Measurements from ENCODE around the gene NME7.
"Not testable (repeated sequence)": the region's sequence is repeated elsewhere in the genome, so short reads cannot be mapped to it uniquely, and the experiment has no call there.

NME7 gene

DNA sequence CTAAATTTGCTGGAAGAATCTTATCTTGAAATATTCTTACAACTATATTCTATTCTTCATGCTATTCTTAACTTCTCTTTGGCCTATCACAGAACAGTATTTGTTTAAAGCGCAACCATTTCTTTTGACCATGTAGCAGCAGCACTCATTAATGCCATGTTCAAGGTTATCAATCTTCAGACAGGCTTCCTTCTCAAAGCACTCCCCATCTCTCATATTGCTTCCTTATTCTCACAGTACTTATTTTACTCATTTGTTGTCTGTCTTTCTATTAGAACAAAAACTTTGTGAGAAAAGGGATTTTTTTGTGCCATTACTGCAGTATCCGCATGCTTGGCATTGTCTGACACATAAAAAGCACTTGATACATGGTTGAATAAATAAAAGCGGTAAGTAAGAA lies 171.4 kb downstream of the NME7 start:
- ChIA-PET POLR2A (no interaction called here), CTCF (interaction anchor here (1.1 to 1.5 kb wide), 4 partner anchors 13 to 151 kb away, joined by 3 to 4 read pairs (median 3); no protein-coding TSS in a partner anchor)
- peaks cover 0 to 21% (median 2%) of the 10 kb centered on the region in 4 experiments for H3K4me1 ChIP-seq (ENCODE audit: control extremely low read depth in 1 of 4, control insufficient read depth in 4 of 4, insufficient read depth in 4 of 4, low read length in 3 of 4)
- 13% methylated on average over 1 of the region's 3 CpGs for WGBS (ENCODE audit: insufficient coverage)
- no peak overlapping the region for H3K4me3 ChIP-seq (ENCODE audit: control insufficient read depth in 1 of 7, extremely low read depth in 1 of 7, insufficient read depth in 4 of 7, low read depth in 2 of 7, low read length in 6 of 7)
- no peaks in the 10 kb centered on the region for H3K36me3 ChIP-seq (ENCODE audit: control insufficient read depth in 4 of 4, insufficient read depth in 4 of 4, low read length in 3 of 4)
- no peaks in the 10 kb centered on the region for H3K27me3 ChIP-seq (replicated peaks in 2 of 5; ENCODE audit: control insufficient read depth in 4 of 5, insufficient read depth in 5 of 5, low read length in 4 of 5)
- H3K27ac ChIP-seq (ENCODE audit: insufficient read depth in 1 of 2, low read depth in 1 of 2, low read length in 2 of 2, poor library complexity in 1 of 2, severe bottlenecking in 2 of 2) = no peak overlapping the region
- H3K9me3 ChIP-seq (ENCODE audit: control extremely low read depth in 1 of 5, control insufficient read depth in 4 of 5, insufficient read depth in 2 of 5, low read depth in 1 of 5, low read length in 4 of 5) = peaks cover 0 to 8% (median 0%) of the 10 kb centered on the region in 5 experiments
- peak in 2 of 3 donors; percentile 34 to 74 for DNase-seq

DNA sequence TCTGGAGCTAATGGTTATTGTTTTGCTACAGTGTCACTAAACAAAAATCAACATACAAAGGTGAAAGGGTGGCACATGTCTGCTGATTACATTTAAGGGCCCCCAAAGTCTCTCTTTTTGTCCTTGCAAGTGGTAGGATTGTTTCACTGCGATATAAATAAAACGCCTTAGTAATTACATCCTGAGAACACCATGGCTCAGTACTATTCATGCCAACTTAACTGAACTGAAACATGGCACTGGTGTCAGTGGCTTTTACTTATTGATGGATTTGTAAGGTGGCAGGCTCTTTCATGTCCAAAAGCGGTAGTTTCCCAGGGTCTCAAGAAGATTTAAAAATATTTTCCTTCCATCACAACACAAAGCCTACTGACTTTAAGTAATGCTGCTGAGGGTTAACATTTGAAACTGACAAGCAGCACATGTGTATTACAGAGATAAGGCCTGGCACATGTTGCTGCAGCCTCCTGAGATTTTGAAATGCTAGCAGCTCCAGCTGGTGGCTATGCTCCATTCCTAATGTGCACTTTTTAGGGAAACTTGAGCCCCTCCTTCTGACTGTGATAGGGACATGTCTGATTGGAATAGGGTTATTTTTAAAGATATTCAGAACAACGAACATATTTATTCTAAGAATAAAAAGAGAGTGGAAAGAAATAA lies 174.3 kb downstream of the NME7 start:
- CTCF ChIA-PET = interaction anchor here (1.1 to 1.9 kb wide), 2 partner anchors 590 to 754 kb away, joined by 3 to 4 read pairs; no protein-coding TSS in a partner anchor
- Histone ChIP-seq H3K27ac (ENCODE audit: insufficient read depth in 1 of 2, low read depth in 1 of 2, low read length in 2 of 2, poor library complexity in 1 of 2, severe bottlenecking in 2 of 2) (peak overlapping the region; percentile 23 to 67), H3K36me3 (ENCODE audit: control insufficient read depth in 4 of 4, insufficient read depth in 4 of 4, low read length in 3 of 4) (no peaks in the 10 kb centered on the region), H3K4me3 (ENCODE audit: control insufficient read depth in 1 of 7, extremely low read depth in 1 of 7, insufficient read depth in 4 of 7, low read depth in 2 of 7, low read length in 6 of 7) (no peak overlapping the region), H3K27me3 (replicated peaks in 2 of 5; ENCODE audit: control insufficient read depth in 4 of 5, insufficient read depth in 5 of 5, low read length in 4 of 5) (no peaks in the 10 kb centered on the region), H3K9me3 (ENCODE audit: control extremely low read depth in 1 of 5, control insufficient read depth in 4 of 5, insufficient read depth in 2 of 5, low read depth in 1 of 5, low read length in 4 of 5) (peaks cover 0 to 8% (median 0%) of the 10 kb centered on the region in 5 experiments), H3K4me1 (ENCODE audit: control extremely low read depth in 1 of 4, control insufficient read depth in 4 of 4, insufficient read depth in 4 of 4, low read length in 3 of 4) (peaks cover 0 to 21% (median 2%) of the 10 kb centered on the region in 4 experiments)
- DNase-seq = peak; percentile 69 to 96 (median 87)
- WGBS (ENCODE audit: insufficient coverage) = no CpG with 5 or more reads among the region's 4 CpGs
- POLR2A ChIA-PET = no interaction called here

DNA sequence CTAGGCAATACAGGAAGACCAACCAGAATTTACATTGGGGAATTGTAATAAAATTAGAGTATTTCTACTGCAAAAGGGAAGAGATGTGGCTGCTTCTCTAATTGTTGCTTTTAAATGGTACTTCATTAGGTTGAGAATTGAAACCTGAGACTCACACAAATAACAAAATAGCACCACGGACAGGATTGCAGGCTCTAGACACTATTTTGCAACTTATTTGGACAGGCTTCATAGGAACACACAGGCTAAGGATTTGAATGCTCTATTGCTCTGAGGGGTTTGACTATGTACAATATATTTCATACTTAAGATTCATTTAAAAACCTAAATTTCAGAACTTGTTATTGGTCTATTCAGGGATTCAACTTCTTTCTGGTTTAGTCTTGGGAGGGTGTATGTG lies 181.5 kb downstream of the NME7 start:
- no peak for DNase-seq
- Histone ChIP-seq H3K27me3 (replicated peaks in 2 of 5; ENCODE audit: control insufficient read depth in 4 of 5, insufficient read depth in 5 of 5, low read length in 4 of 5) (no peaks in the 10 kb centered on the region), H3K4me3 (ENCODE audit: control insufficient read depth in 1 of 7, extremely low read depth in 1 of 7, insufficient read depth in 4 of 7, low read depth in 2 of 7, low read length in 6 of 7) (no peak overlapping the region), H3K36me3 (ENCODE audit: control insufficient read depth in 4 of 4, insufficient read depth in 4 of 4, low read length in 3 of 4) (no peaks in the 10 kb centered on the region), H3K9me3 (ENCODE audit: control extremely low read depth in 1 of 5, control insufficient read depth in 4 of 5, insufficient read depth in 2 of 5, low read depth in 1 of 5, low read length in 4 of 5) (no peaks in the 10 kb centered on the region), H3K27ac (ENCODE audit: insufficient read depth in 1 of 2, low read depth in 1 of 2, low read length in 2 of 2, poor library complexity in 1 of 2, severe bottlenecking in 2 of 2) (no peak overlapping the region), H3K4me1 (ENCODE audit: control extremely low read depth in 1 of 4, control insufficient read depth in 4 of 4, insufficient read depth in 4 of 4, low read length in 3 of 4) (no peaks in the 10 kb centered on the region)
- WGBS (ENCODE audit: insufficient coverage) = no CpG with 5 or more reads among the region's 1 CpG
- ChIA-PET CTCF (interaction anchor here (0.9 kb wide), 1 partner anchor 11 kb away, joined by 3 read pairs; no protein-coding TSS in a partner anchor), POLR2A (no interaction called here)

DNA sequence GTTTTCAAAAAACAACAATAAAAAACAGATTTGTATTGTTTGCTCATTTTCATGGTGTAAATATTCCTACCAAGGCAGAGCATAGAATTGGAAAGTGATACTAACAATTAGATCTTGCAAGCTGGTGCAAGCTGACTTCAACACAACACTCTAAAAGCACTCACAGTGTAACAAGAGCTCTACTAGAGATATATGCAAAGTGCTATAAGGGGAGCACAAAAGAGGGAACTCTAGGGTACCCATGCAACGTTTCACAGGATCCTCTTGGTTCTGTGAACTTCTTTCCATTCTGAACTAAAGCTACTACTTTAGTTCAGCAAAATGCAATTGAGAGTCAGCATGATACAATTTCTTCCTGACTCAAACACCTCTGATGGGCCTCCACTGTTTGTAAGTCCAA lies 182.8 kb downstream of the NME7 start:
- H3K4me1 ChIP-seq (ENCODE audit: control extremely low read depth in 1 of 4, control insufficient read depth in 4 of 4, insufficient read depth in 4 of 4, low read length in 3 of 4) = no peaks in the 10 kb centered on the region
- H3K36me3 ChIP-seq (ENCODE audit: control insufficient read depth in 4 of 4, insufficient read depth in 4 of 4, low read length in 3 of 4) = no peaks in the 10 kb centered on the region
- no peaks in the 10 kb centered on the region for H3K27me3 ChIP-seq (replicated peaks in 2 of 5; ENCODE audit: control insufficient read depth in 4 of 5, insufficient read depth in 5 of 5, low read length in 4 of 5)
- CTCF ChIA-PET = interaction anchor here (0.9 kb wide), 1 partner anchor 10 kb away, joined by 3 read pairs; no protein-coding TSS in a partner anchor
- no peaks in the 10 kb centered on the region for H3K9me3 ChIP-seq (ENCODE audit: control extremely low read depth in 1 of 5, control insufficient read depth in 4 of 5, insufficient read depth in 2 of 5, low read depth in 1 of 5, low read length in 4 of 5)
- H3K27ac ChIP-seq (ENCODE audit: insufficient read depth in 1 of 2, low read depth in 1 of 2, low read length in 2 of 2, poor library complexity in 1 of 2, severe bottlenecking in 2 of 2) = no peak overlapping the region
- no peak overlapping the region for H3K4me3 ChIP-seq (ENCODE audit: control insufficient read depth in 1 of 7, extremely low read depth in 1 of 7, insufficient read depth in 4 of 7, low read depth in 2 of 7, low read length in 6 of 7)
- POLR2A ChIA-PET = no interaction called here
- no peak for DNase-seq
- WGBS (ENCODE audit: insufficient coverage) = 60% methylated on average over 1 of the region's 1 CpG

DNA sequence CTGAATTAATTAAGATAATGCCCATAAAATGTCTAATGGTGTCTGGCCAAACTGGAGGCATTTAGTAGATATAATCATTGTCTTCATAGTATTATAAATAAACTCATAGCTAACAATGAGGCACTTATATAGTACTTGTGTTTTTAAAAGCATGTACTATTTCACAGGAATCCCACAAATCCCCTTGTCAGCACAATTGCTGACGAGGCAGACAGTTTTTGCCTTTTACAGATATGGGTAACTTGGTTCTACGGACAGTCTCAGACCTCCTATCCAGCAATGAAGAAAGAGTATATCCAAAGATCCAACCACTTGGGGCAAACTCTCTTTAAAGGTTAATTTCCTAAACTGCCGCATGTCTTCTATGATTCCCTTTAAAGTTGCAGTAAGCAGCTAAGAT lies 187.4 kb downstream of the NME7 start:
- no peak for DNase-seq
- 96% methylated on average over 3 of the region's 3 CpGs for WGBS (ENCODE audit: insufficient coverage)
- CTCF ChIA-PET = interaction anchor here (1.2 kb wide), 1 partner anchor 1552 kb away, joined by 3 read pairs; no protein-coding TSS in a partner anchor

DNA sequence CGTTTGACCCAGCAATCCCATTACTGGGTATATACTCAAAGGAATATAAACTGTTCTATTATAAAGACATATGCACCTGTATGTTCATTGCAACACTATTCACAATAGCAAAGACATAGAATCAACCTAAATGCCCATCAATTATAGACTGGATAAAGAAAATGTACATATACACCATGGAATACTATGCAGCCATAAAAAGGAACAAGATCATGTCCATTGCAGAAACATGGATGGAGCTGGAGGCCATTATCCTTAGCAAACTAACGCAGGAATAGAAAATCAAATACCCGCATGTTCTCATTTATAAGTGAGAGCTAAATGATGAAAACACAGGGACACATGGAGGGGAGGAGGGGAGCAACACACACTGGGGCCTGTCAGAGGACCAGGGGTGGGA lies 188.2 kb downstream of the NME7 start:
- H3K27me3 ChIP-seq (replicated peaks in 2 of 5; ENCODE audit: control insufficient read depth in 4 of 5, insufficient read depth in 5 of 5, low read length in 4 of 5); H3K9me3 ChIP-seq (ENCODE audit: control extremely low read depth in 1 of 5, control insufficient read depth in 4 of 5, insufficient read depth in 2 of 5, low read depth in 1 of 5, low read length in 4 of 5); H3K27ac ChIP-seq (ENCODE audit: insufficient read depth in 1 of 2, low read depth in 1 of 2, low read length in 2 of 2, poor library complexity in 1 of 2, severe bottlenecking in 2 of 2); H3K4me3 ChIP-seq (ENCODE audit: control insufficient read depth in 1 of 7, extremely low read depth in 1 of 7, insufficient read depth in 4 of 7, low read depth in 2 of 7, low read length in 6 of 7); H3K4me1 ChIP-seq (ENCODE audit: control extremely low read depth in 1 of 4, control insufficient read depth in 4 of 4, insufficient read depth in 4 of 4, low read length in 3 of 4); H3K36me3 ChIP-seq (ENCODE audit: control insufficient read depth in 4 of 4, insufficient read depth in 4 of 4, low read length in 3 of 4); POLR2A ChIA-PET; DNase-seq: not testable (repeated sequence)
- CTCF ChIA-PET = interaction anchor here (1.3 kb wide), 1 partner anchor 9 kb away, joined by 3 read pairs; no protein-coding TSS in a partner anchor
- WGBS (ENCODE audit: insufficient coverage) = no CpG with 5 or more reads among the region's 3 CpGs

More for the DNA sequence above, 187.4 kb downstream of the NME7 start:
- H3K36me3 ChIP-seq (ENCODE audit: control insufficient read depth in 4 of 4, insufficient read depth in 4 of 4, low read length in 3 of 4) = no peaks in the 10 kb centered on the region
- H3K27ac ChIP-seq (ENCODE audit: insufficient read depth in 1 of 2, low read depth in 1 of 2, low read length in 2 of 2, poor library complexity in 1 of 2, severe bottlenecking in 2 of 2) = no peak overlapping the region
- POLR2A ChIA-PET = no interaction called here
- no peak overlapping the region for H3K4me3 ChIP-seq (ENCODE audit: control insufficient read depth in 1 of 7, extremely low read depth in 1 of 7, insufficient read depth in 4 of 7, low read depth in 2 of 7, low read length in 6 of 7)
- H3K27me3 ChIP-seq (replicated peaks in 2 of 5; ENCODE audit: control insufficient read depth in 4 of 5, insufficient read depth in 5 of 5, low read length in 4 of 5) = no peaks in the 10 kb centered on the region
- no peaks in the 10 kb centered on the region for H3K9me3 ChIP-seq (ENCODE audit: control extremely low read depth in 1 of 5, control insufficient read depth in 4 of 5, insufficient read depth in 2 of 5, low read depth in 1 of 5, low read length in 4 of 5)
- no peaks in the 10 kb centered on the region for H3K4me1 ChIP-seq (ENCODE audit: control extremely low read depth in 1 of 4, control insufficient read depth in 4 of 4, insufficient read depth in 4 of 4, low read length in 3 of 4)

DNA sequence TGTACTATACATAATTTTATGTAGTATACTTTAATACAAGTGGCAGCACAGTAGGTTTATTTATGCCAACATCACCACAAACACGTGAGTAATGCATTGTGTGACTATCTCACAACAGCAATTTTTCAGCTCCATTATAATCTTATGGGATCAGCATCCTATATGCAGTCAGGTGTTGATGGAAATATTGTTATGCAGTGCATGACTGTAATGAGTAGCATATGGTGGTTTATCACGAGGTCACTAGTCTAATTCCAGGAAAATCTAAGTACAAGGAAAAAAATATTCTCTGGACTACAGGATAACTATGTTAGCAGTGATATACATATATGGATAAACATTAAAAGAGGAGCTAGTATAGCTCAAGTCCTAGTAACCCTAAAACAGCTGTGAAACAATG lies 192.1 kb downstream of the NME7 start:
- ChIA-PET CTCF (interaction anchor here (1.2 to 2.2 kb wide), 4 partner anchors 10 to 173 kb away, joined by 3 to 8 read pairs (median 4); no protein-coding TSS in a partner anchor), POLR2A (interaction anchor here (0.8 kb wide), 1 partner anchor 95 kb away, joined by 3 read pairs; no protein-coding TSS in a partner anchor)
- peaks cover 0 to 2% (median 0%) of the 10 kb centered on the region in 4 experiments for H3K4me1 ChIP-seq (ENCODE audit: control extremely low read depth in 1 of 4, control insufficient read depth in 4 of 4, insufficient read depth in 4 of 4, low read length in 3 of 4)
- WGBS (ENCODE audit: insufficient coverage) = no CpG with 5 or more reads among the region's 2 CpGs
- no peak overlapping the region for H3K4me3 ChIP-seq (ENCODE audit: control insufficient read depth in 1 of 7, extremely low read depth in 1 of 7, insufficient read depth in 4 of 7, low read depth in 2 of 7, low read length in 6 of 7)
- no peak overlapping the region for H3K27ac ChIP-seq (ENCODE audit: insufficient read depth in 1 of 2, low read depth in 1 of 2, low read length in 2 of 2, poor library complexity in 1 of 2, severe bottlenecking in 2 of 2)
- H3K36me3 ChIP-seq (ENCODE audit: control insufficient read depth in 4 of 4, insufficient read depth in 4 of 4, low read length in 3 of 4) = no peaks in the 10 kb centered on the region
- no peaks in the 10 kb centered on the region for H3K9me3 ChIP-seq (ENCODE audit: control extremely low read depth in 1 of 5, control insufficient read depth in 4 of 5, insufficient read depth in 2 of 5, low read depth in 1 of 5, low read length in 4 of 5)
- DNase-seq = no peak
- H3K27me3 ChIP-seq (replicated peaks in 2 of 5; ENCODE audit: control insufficient read depth in 4 of 5, insufficient read depth in 5 of 5, low read length in 4 of 5) = no peaks in the 10 kb centered on the region

All from common myeloid progenitor, CD34-positive (primary cell).